Mammary epithelial cell (primary cell): ENCODE results near the gene LY9.

Experiments
- EZH2 ChIP-seq: IDR thresholded peaks from 2 replicates; pipeline ENCODE4 v1.6.1; 2012; ENCODE audit warnings: low read length, inconsistent platforms, borderline replicate concordance
- TF ChIP-seq, protein P1 (sequence below), 2 donors: IDR thresholded peaks in 1 of 2; conservative IDR thresholded peaks in 1 of 2; 2 replicates each; pipeline ENCODE4 v1.5.1; 2011 to 2012; ENCODE audit warnings: inconsistent platforms in 2 of 2, low read length in 2 of 2, mild to moderate bottlenecking in 2 of 2, control low read depth in 1 of 2, low read depth in 1 of 2; ENCODE audit not compliant: insufficient read depth in 1 of 2; ENCODE audit errors: extremely low read depth in 1 of 2

DNA sequence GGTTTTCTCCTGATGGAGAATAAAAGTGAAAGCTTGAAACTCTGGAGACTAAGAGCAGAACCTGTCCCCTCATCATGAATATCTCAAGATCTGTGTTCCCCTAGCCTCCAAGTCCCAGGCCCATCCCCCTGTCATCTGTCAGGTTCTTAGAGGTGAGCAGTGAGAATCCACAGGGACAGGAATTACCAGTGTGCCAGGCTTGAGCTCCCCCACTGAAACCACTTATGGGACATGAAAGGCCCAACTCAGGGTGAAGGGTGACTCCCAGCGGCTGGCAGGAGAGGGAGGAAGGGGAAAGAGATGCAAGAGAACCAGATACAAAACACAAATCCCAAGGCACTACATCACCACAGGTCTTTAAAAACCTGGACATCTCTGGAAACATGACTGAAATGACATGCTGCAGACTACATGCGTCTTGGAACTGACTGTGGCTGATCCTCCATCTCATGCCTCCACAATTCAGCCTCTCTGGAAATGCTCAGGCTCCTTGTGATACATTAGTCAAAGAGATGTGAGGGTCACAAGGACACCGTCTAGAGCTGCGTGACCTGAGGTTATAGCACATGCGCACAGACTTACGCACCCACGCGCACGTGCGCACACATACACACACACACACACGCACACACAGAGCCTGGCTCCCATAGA is 6.8 kb upstream of the LY9 start:
- no peak for TF ChIP-seq EZH2
- TF ChIP-seq, protein P1, sequence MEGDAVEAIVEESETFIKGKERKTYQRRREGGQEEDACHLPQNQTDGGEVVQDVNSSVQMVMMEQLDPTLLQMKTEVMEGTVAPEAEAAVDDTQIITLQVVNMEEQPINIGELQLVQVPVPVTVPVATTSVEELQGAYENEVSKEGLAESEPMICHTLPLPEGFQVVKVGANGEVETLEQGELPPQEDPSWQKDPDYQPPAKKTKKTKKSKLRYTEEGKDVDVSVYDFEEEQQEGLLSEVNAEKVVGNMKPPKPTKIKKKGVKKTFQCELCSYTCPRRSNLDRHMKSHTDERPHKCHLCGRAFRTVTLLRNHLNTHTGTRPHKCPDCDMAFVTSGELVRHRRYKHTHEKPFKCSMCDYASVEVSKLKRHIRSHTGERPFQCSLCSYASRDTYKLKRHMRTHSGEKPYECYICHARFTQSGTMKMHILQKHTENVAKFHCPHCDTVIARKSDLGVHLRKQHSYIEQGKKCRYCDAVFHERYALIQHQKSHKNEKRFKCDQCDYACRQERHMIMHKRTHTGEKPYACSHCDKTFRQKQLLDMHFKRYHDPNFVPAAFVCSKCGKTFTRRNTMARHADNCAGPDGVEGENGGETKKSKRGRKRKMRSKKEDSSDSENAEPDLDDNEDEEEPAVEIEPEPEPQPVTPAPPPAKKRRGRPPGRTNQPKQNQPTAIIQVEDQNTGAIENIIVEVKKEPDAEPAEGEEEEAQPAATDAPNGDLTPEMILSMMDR (conservative IDR thresholded peaks at IDR 0.05 in 1 of 2, IDR thresholded peaks at IDR 0.05 in 1 of 2; ENCODE audit: extremely low read depth in 1 of 2, insufficient read depth in 1 of 2, low read depth in 1 of 2, low read length in 2 of 2) = no peak
